Trophoblast cell (in vitro differentiated cells and primary cell): ENCODE data around the gene AUH.
A peak's percentile ranks its signal among the peaks of the same experiment; 100 is the strongest.

Source experiments
- DNase-seq, 2 donors: peaks; one replicate each; pipeline ENCODE4 v3.0.0-alpha.2; 2016
- H2AFZ ChIP-seq: 2 replicates; pipeline ENCODE4 v1.6.1; 2013; ENCODE audit warnings: low read length, moderate library complexity, mild to moderate bottlenecking; ENCODE audit not compliant: insufficient read depth, poor library complexity
- H2AK5ac ChIP-seq: 2 replicates; pipeline ENCODE4 v1.6.1; 2013; ENCODE audit warnings: mild to moderate bottlenecking, low read length
- H2BK120ac ChIP-seq: 2 replicates; pipeline ENCODE4 v1.6.1; 2013; ENCODE audit warnings: low read length, mild to moderate bottlenecking, moderate library complexity; ENCODE audit not compliant: insufficient read depth, poor library complexity
- H2BK12ac ChIP-seq: 2 replicates; pipeline ENCODE4 v1.6.1; 2013; ENCODE audit warnings: mild to moderate bottlenecking, low read length, moderate library complexity
- H2BK5ac ChIP-seq: 2 replicates; pipeline ENCODE4 v1.6.1; 2013; ENCODE audit warnings: low read length, low read depth, moderate library complexity, mild to moderate bottlenecking; ENCODE audit not compliant: poor library complexity
- H3K14ac ChIP-seq: 2 replicates; pipeline ENCODE4 v1.6.1; 2013; ENCODE audit warnings: mild to moderate bottlenecking, low read length
- H3K18ac ChIP-seq: 2 replicates; pipeline ENCODE4 v1.6.1; 2013; ENCODE audit warnings: mild to moderate bottlenecking, low read length
- H3K23ac ChIP-seq: 2 replicates; pipeline ENCODE4 v1.6.1; 2013; ENCODE audit warnings: low read length
- H3K27ac ChIP-seq: 2 replicates; pipeline ENCODE4 v1.5.1; 2013; ENCODE audit warnings: low read depth, mild to moderate bottlenecking, inconsistent platforms, low read length, moderate library complexity
- H3K27me3 ChIP-seq: 2 replicates; pipeline ENCODE4 v1.6.1; 2013; ENCODE audit warnings: inconsistent platforms, mild to moderate bottlenecking, low read length, moderate library complexity; ENCODE audit not compliant: insufficient read depth
- H3K36me3 ChIP-seq, 2 experiments: 1 replicate in 1 of 2; 2 replicates in 1 of 2; pipeline ENCODE4 v1.6.1; 2013; ENCODE audit warnings: low read length in 2 of 2, mild to moderate bottlenecking in 2 of 2, moderate library complexity in 1 of 2; ENCODE audit not compliant: insufficient read depth in 2 of 2, control insufficient read depth in 1 of 2
- H3K4ac ChIP-seq: 2 replicates; pipeline ENCODE4 v1.6.1; 2013; ENCODE audit warnings: low read depth, mild to moderate bottlenecking, low read length, moderate library complexity
- H3K4me1 ChIP-seq, 2 experiments: 1 replicate in 1 of 2; 2 replicates in 1 of 2; pipeline ENCODE4 v1.6.1; 2013; ENCODE audit warnings: low read length in 2 of 2, mild to moderate bottlenecking in 2 of 2, moderate library complexity in 1 of 2; ENCODE audit not compliant: insufficient read depth in 2 of 2, control insufficient read depth in 1 of 2
- H3K4me2 ChIP-seq: 2 replicates; pipeline ENCODE4 v1.6.1; 2013; ENCODE audit warnings: inconsistent platforms, mild to moderate bottlenecking, low read length, moderate library complexity
- H3K4me3 ChIP-seq: 2 replicates; pipeline ENCODE4 v1.5.1; 2013; ENCODE audit warnings: mild to moderate bottlenecking, low read depth, low read length, inconsistent platforms
- H3K79me1 ChIP-seq: one replicate; pipeline ENCODE4 v1.6.1; 2013; ENCODE audit warnings: low read length
- H3K79me2 ChIP-seq: 2 replicates; pipeline ENCODE4 v1.6.1; 2013; ENCODE audit warnings: low read length, mild to moderate bottlenecking; ENCODE audit not compliant: control insufficient read depth, insufficient read depth, poor library complexity
- H3K9ac ChIP-seq: 2 replicates; pipeline ENCODE4 v1.6.1; 2013; ENCODE audit warnings: mild to moderate bottlenecking, low read length
- H3K9me3 ChIP-seq: 2 replicates; pipeline ENCODE4 v1.6.1; 2013; ENCODE audit warnings: low read depth, mild to moderate bottlenecking, control low read depth, inconsistent platforms, low read length; ENCODE audit not compliant: insufficient read depth
- H4K12ac ChIP-seq: 2 replicates; pipeline ENCODE4 v1.6.1; 2013; ENCODE audit warnings: low read depth, mild to moderate bottlenecking, low read length, moderate library complexity
- H4K8ac ChIP-seq: 2 replicates; pipeline ENCODE4 v1.6.1; 2013; ENCODE audit warnings: low read depth, mild to moderate bottlenecking, low read length, moderate library complexity
- H4K91ac ChIP-seq: one replicate; pipeline ENCODE4 v1.6.1; 2013; ENCODE audit warnings: low read depth, mild to moderate bottlenecking, low read length, moderate library complexity
- WGBS: extraction: QIAGEN DNeasy Blood & Tissue Kit; methylation state at CpG from one replicate; pipeline ENCODE4 v1.1.7; 2013; ENCODE audit warnings: missing lambda C conversion rate; ENCODE audit not compliant: insufficient read length, insufficient coverage; ENCODE audit errors: extremely low coverage; 5-methylcytosine and 5-hydroxymethylcytosine counted together

The AUH gene

DNA sequence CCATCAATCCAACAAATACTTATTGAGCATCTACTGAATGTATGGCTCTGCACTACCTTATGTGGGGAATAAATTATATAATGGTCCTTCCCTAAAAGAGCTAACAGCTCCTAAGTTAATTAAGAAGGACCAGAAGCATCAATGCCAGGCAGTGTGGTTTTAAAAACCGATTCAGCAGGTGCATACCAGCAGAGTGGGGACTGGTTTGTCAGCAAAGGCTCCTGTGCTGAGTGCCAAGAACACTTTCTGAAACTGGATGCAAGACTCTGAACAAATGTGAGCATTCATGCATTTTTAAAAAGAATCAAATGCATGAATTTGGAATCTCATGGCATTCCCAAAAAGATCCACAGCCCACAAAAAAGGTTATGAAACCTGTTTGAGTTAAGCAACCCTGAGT lies 142.2 kb downstream of the AUH start:
- WGBS = no CpG with 5 or more reads among the region's 1 CpG

DNA sequence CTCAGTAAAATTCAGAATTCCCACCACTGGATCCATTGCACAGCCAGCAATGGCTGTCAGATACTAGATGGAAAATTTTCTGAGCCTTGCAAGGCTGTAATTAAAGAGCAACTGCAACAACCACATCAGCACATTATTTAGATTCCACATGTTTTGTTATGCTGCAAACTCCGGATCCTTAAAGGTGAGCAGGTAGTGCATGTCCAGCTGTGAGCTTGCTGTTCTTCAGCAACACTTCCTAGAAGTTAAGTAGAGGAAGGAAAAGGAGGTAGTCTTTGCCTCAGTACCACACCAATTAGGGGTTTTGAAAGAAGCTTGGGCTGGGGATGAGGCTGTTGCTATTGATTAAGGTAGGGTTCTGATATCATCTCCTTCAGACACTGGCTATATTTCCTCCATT lies 144.3 kb downstream of the AUH start:
- H3K9me3 ChIP-seq = peaks cover 2% of the 10 kb centered on the region
- H2AK5ac ChIP-seq = no peak overlapping the region
- H3K4me2 ChIP-seq = no peak overlapping the region
- H2BK120ac ChIP-seq = no peak overlapping the region
- WGBS = no CpG with 5 or more reads among the region's 1 CpG
- H3K4ac ChIP-seq = no peak overlapping the region
- no peak overlapping the region for H3K9ac ChIP-seq
- H3K27me3 ChIP-seq = no peaks in the 10 kb centered on the region
- H3K18ac ChIP-seq = no peak overlapping the region
- H4K12ac ChIP-seq = no peak overlapping the region
- no peak overlapping the region for H4K8ac ChIP-seq
- H3K36me3 ChIP-seq = peaks cover 0 to 5% of the 10 kb centered on the region in 2 experiments
- no peak overlapping the region for H3K27ac ChIP-seq
- H2BK5ac ChIP-seq = no peak overlapping the region
- H3K79me1 ChIP-seq = peaks cover 1% of the 10 kb centered on the region
- H3K4me1 ChIP-seq = peaks cover 0 to 5% of the 10 kb centered on the region in 2 experiments
- H3K14ac ChIP-seq = no peak overlapping the region
- no peak overlapping the region for H3K23ac ChIP-seq
- H3K79me2 ChIP-seq = no peaks in the 10 kb centered on the region
- no peak overlapping the region for H4K91ac ChIP-seq
- no peak for DNase-seq
- no peak overlapping the region for H3K4me3 ChIP-seq
- no peak overlapping the region for H2BK12ac ChIP-seq
- H2AFZ ChIP-seq = no peak overlapping the region

More for the DNA sequence above, 142.2 kb downstream of the AUH start:
- H3K9me3 ChIP-seq = peaks cover 2% of the 10 kb centered on the region
- no peak overlapping the region for H4K91ac ChIP-seq
- H3K79me2 ChIP-seq = no peaks in the 10 kb centered on the region
- H3K36me3 ChIP-seq = peaks cover 0 to 5% of the 10 kb centered on the region in 2 experiments
- H3K4ac ChIP-seq = no peak overlapping the region
- no peak overlapping the region for H3K23ac ChIP-seq
- no peak overlapping the region for H2AK5ac ChIP-seq
- no peak overlapping the region for H4K12ac ChIP-seq
- H3K79me1 ChIP-seq = peaks cover 1% of the 10 kb centered on the region
- no peak overlapping the region for H3K18ac ChIP-seq
- H3K4me3 ChIP-seq = no peak overlapping the region
- no peak overlapping the region for H4K8ac ChIP-seq
- H3K4me1 ChIP-seq = no peaks in the 10 kb centered on the region
- no peak overlapping the region for H3K27ac ChIP-seq
- no peak overlapping the region for H3K4me2 ChIP-seq
- H3K9ac ChIP-seq = no peak overlapping the region
- H2BK5ac ChIP-seq = no peak overlapping the region
- H2BK12ac ChIP-seq = no peak overlapping the region
- no peak overlapping the region for H2BK120ac ChIP-seq
- no peak overlapping the region for H2AFZ ChIP-seq
- H3K27me3 ChIP-seq = no peaks in the 10 kb centered on the region
- H3K14ac ChIP-seq = no peak overlapping the region
- no peak for DNase-seq

DNA sequence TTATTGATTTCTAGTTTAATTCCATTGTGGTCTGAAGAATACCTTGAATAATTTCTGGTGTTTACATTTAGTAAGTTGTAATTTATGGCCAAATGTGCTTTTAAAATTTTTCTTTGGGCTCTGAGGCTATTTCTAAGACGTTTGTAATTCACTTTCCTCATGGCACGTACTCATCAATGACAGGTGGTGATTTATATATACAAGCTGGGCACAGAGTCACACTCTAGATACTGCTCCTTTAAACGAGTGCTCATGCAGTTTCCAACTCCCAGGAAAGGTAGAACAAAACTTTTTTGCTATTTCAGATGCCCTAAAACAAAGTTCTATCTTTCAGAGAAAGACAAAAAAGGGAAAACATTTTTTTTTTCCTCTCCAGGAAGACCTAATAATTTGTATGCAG lies 146.9 kb downstream of the AUH start:
- no peak for DNase-seq
- H2AK5ac ChIP-seq = no peak overlapping the region
- H3K9me3 ChIP-seq = peaks cover 2% of the 10 kb centered on the region
- H3K4me1 ChIP-seq = peaks cover 0 to 5% of the 10 kb centered on the region in 2 experiments
- H2AFZ ChIP-seq = no peak overlapping the region
- H3K4me2 ChIP-seq = no peak overlapping the region
- no peak overlapping the region for H4K12ac ChIP-seq
- no peak overlapping the region for H3K4ac ChIP-seq
- H3K27me3 ChIP-seq = no peaks in the 10 kb centered on the region
- no peak overlapping the region for H3K18ac ChIP-seq
- no peak overlapping the region for H2BK12ac ChIP-seq
- H4K8ac ChIP-seq = no peak overlapping the region
- no peak overlapping the region for H2BK5ac ChIP-seq
- H3K79me2 ChIP-seq = no peaks in the 10 kb centered on the region
- H3K27ac ChIP-seq = no peak overlapping the region
- no peak overlapping the region for H3K14ac ChIP-seq
- H3K79me1 ChIP-seq = peaks cover 1% of the 10 kb centered on the region
- peaks cover 0 to 3% of the 10 kb centered on the region in 2 experiments for H3K36me3 ChIP-seq
- no peak overlapping the region for H4K91ac ChIP-seq
- no peak overlapping the region for H3K23ac ChIP-seq
- no CpG with 5 or more reads among the region's 3 CpGs for WGBS
- no peak overlapping the region for H3K9ac ChIP-seq
- H3K4me3 ChIP-seq = no peak overlapping the region
- H2BK120ac ChIP-seq = no peak overlapping the region

DNA sequence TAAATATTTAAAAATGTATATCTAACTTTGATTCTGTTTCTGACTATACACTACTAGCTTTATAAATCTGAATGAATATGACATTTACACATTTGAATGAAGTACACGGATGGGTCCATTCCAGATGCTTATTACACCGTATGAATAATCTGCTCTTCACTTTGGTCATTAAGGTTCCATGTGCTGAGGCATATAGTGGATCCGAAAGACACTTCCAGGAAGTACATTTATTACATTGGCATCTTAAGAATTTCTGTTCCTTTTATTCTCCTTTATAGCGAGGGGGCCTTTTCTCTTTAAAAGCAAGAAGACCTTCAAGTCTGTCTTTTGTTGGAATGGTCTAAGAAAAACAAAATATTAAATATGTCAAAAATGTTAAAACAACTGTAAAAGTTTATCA lies 147.6 kb downstream of the AUH start:
- Histone ChIP-seq H3K79me1 (peaks cover 1% of the 10 kb centered on the region), H2BK12ac (no peak overlapping the region), H3K9ac (no peak overlapping the region), H3K23ac (no peak overlapping the region), H2BK5ac (no peak overlapping the region), H2AFZ (no peak overlapping the region), H3K36me3 (peaks cover 0 to 6% of the 10 kb centered on the region in 2 experiments), H4K8ac (no peak overlapping the region), H3K18ac (no peak overlapping the region), H3K27me3 (no peaks in the 10 kb centered on the region), H3K27ac (no peak overlapping the region), H3K4me2 (no peak overlapping the region), H3K4ac (no peak overlapping the region), H4K12ac (no peak overlapping the region), H3K4me3 (no peak overlapping the region), H3K4me1 (peaks cover 0 to 5% of the 10 kb centered on the region in 2 experiments), H2BK120ac (no peak overlapping the region), H3K79me2 (no peaks in the 10 kb centered on the region), H3K14ac (no peak overlapping the region), H3K9me3 (peaks cover 2% of the 10 kb centered on the region), H4K91ac (no peak overlapping the region), H2AK5ac (no peak overlapping the region)
- peak in 1 of 2 donors; percentile 25 for DNase-seq
- no CpG with 5 or more reads among the region's 4 CpGs for WGBS
